ENCODE measurements around the gene PLPPR3. TPM values are rescaled to one million over a fixed set of nuclear protein-coding genes. Genes with fewer than 3 reads are reported as not detected.
A peak's percentile ranks its signal among the peaks of the same experiment; 100 is the strongest.

The PLPPR3 gene
- 1.5 and 1.6 TPM in 2 replicates for polyA plus RNA-seq (2012; rRNA removed)
- 0.59 and 1.2 TPM in 2 replicates for polyA plus RNA-seq (2012; cell fraction: cytosol; rRNA removed)
- polyA plus RNA-seq (2012; cell fraction: nucleus; rRNA removed): 1.8 and 2.1 TPM in 2 replicates

- Histone ChIP-seq H3K9ac (no peak within 1 kb of the TSS), H2AFZ (ENCODE audit: low read depth) (no peak within 1 kb of the TSS), H3K79me2 (ENCODE audit: insufficient read depth) (no peaks in the 10 kb centered on the region), H3K4me2 (peak within 1 kb of the TSS; percentile 67; the same call in 1 of the 2 replicates), H3K27me3 (ENCODE audit: insufficient read depth) (no peaks in the 10 kb centered on the region), H3K9me2 (no peaks in the 10 kb centered on the region), H4K20me1 (ENCODE audit: insufficient read depth) (no peaks in the 10 kb centered on the region), H3K36me3 (replicated peaks in 1 of 2; ENCODE audit: control insufficient read depth in 1 of 2, insufficient read depth in 2 of 2, low read length in 1 of 2) (no peaks in the 10 kb centered on the region), H3K27ac (ENCODE audit: low read depth in 2 of 2, low read length in 1 of 2) (no peak within 1 kb of the TSS; a peak in 1 of 4 replicates), H3F3A (replicated peaks; ENCODE audit: insufficient read depth) (peaks cover 3% of the 10 kb centered on the region), H3K4me1 (ENCODE audit: control insufficient read depth in 1 of 2, insufficient read depth in 2 of 2, low read depth in 1 of 2, low read length in 1 of 2) (no peaks in the 10 kb centered on the region; a peak in 1 of 4 replicates), H3K9me3 (no peaks in the 10 kb centered on the region), H3K4me3 (ENCODE audit: low read depth in 2 of 2, low read length in 1 of 2) (peak within 1 kb of the TSS; percentile 41 to 45)
- ChIA-PET POLR2A (no interaction called here), CTCF (interaction anchor here (0.5 kb wide), 1 partner anchor 29 kb away, joined by 3 read pairs; no protein-coding TSS in a partner anchor)
- WGBS (ENCODE audit: low lambda C conversion rate): 7% methylated on average over 10 of the region's 86 CpGs
- no peak for TF ChIP-seq TAF1 (IDR thresholded peaks at IDR 0.05; ENCODE audit: borderline replicate concordance, low read depth, low read length)
- no peak for TF ChIP-seq RAD21 (IDR thresholded peaks at IDR 0.05; ENCODE audit: low read length)
- no peak for TF ChIP-seq IRF3 (IDR thresholded peaks at IDR 0.05; ENCODE audit: low read depth, low read length)
- no peak for TF ChIP-seq SIN3A (IDR thresholded peaks at IDR 0.05; ENCODE audit: borderline replicate concordance, low read depth, low read length)
- no peak for TF ChIP-seq EZH2phosphoT487 (IDR thresholded peaks at IDR 0.05; ENCODE audit: borderline replicate concordance, low read depth)
- TF ChIP-seq EP300 (IDR thresholded peaks at IDR 0.05; ENCODE audit: borderline replicate concordance in 1 of 2, low read depth in 1 of 2, low read length in 1 of 2): no peak
- no peak for TF ChIP-seq RCOR1 (IDR thresholded peaks at IDR 0.05; ENCODE audit: low read length)
- no peak for TF ChIP-seq JUND (IDR thresholded peaks at IDR 0.05)
- no peak for TF ChIP-seq GABPA (IDR thresholded peaks at IDR 0.05; ENCODE audit: low read depth)
- no peak for TF ChIP-seq PBX3 (IDR thresholded peaks at IDR 0.05)
- no peak for TF ChIP-seq YY1 (IDR thresholded peaks at IDR 0.05; ENCODE audit: low read depth)
- no peak for TF ChIP-seq MXI1 (IDR thresholded peaks at IDR 0.05; ENCODE audit: low read depth, low read length)
- no peak for TF ChIP-seq TEAD4 (IDR thresholded peaks at IDR 0.05; ENCODE audit: borderline replicate concordance, insufficient read depth)
- TF ChIP-seq FOXM1 (IDR thresholded peaks at IDR 0.05; ENCODE audit: low read depth): no peak
- DNase-seq: peak; percentile 83
Measured at GRCh38 chr19:821825-822503, at the start of gene PLPPR3. Gene PLPPR3, minus strand, starts transcription at chr19:821955. Its CDS starts 396 bp downstream, at chr19:821559.

GRCh38 chr19:870963-871401 is 49.2 kb upstream of the PLPPR3 start:
- Histone ChIP-seq H3K9me3 (no peaks in the 10 kb centered on the region), H3K4me3 (ENCODE audit: low read depth in 2 of 2, low read length in 1 of 2) (no peak overlapping the region), H3K4me1 (ENCODE audit: control insufficient read depth in 1 of 2, insufficient read depth in 2 of 2, low read depth in 1 of 2, low read length in 1 of 2) (peaks cover 4 to 16% of the 10 kb centered on the region in 2 experiments; a peak in 2 of 4 replicates), H3F3A (replicated peaks; ENCODE audit: insufficient read depth) (peaks cover 22% of the 10 kb centered on the region), H4K20me1 (ENCODE audit: insufficient read depth) (no peaks in the 10 kb centered on the region), H3K36me3 (replicated peaks in 1 of 2; ENCODE audit: control insufficient read depth in 1 of 2, insufficient read depth in 2 of 2, low read length in 1 of 2) (peaks cover 3 to 40% of the 10 kb centered on the region in 2 experiments), H3K79me2 (ENCODE audit: insufficient read depth) (no peaks in the 10 kb centered on the region), H3K9ac (no peak overlapping the region), H3K9me2 (no peaks in the 10 kb centered on the region), H3K4me2 (no peak overlapping the region), H2AFZ (ENCODE audit: low read depth) (no peak overlapping the region), H3K27me3 (ENCODE audit: insufficient read depth) (no peaks in the 10 kb centered on the region), H3K27ac (ENCODE audit: low read depth in 2 of 2, low read length in 1 of 2) (peak overlapping the region in 1 of 2 experiments; percentile 76; a peak in 2 of 4 replicates)
- CTCF ChIA-PET: interaction anchor here (0.9 to 1.3 kb wide), 4 partner anchors 14 to 112 kb away, joined by 3 to 5 read pairs (median 3); no protein-coding TSS in a partner anchor
- DNase-seq: peak; percentile 93
- 82% methylated on average over 7 of the region's 28 CpGs for WGBS (ENCODE audit: low lambda C conversion rate)
- POLR2A ChIA-PET: interaction anchor here (0.7 kb wide), 1 partner anchor 8 kb away, joined by 3 read pairs; no protein-coding TSS in a partner anchor
- TF ChIP-seq TEAD4 (IDR thresholded peaks at IDR 0.05; ENCODE audit: borderline replicate concordance, insufficient read depth) (no peak), PBX3 (IDR thresholded peaks at IDR 0.05) (no peak), SMC3 (IDR thresholded peaks at IDR 0.05; ENCODE audit: low read depth, low read length) (peak; percentile 7; the same call in 1 of the 2 replicates), USF2 (IDR thresholded peaks at IDR 0.05; ENCODE audit: borderline replicate concordance, low read depth, low read length) (no peak), ELF1 (IDR thresholded peaks at IDR 0.05) (no peak), IRF3 (IDR thresholded peaks at IDR 0.05; ENCODE audit: low read depth, low read length) (no peak), FOXJ3 (CRISPR knock-in tag; IDR thresholded peaks at IDR 0.05) (0 out of 2 replicates have a peak, but pooled peaks have one; percentile 49)
- TF ChIP-seq, protein P1, sequence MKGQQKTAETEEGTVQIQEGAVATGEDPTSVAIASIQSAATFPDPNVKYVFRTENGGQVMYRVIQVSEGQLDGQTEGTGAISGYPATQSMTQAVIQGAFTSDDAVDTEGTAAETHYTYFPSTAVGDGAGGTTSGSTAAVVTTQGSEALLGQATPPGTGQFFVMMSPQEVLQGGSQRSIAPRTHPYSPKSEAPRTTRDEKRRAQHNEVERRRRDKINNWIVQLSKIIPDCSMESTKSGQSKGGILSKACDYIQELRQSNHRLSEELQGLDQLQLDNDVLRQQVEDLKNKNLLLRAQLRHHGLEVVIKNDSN (IDR thresholded peaks at IDR 0.05; ENCODE audit: borderline replicate concordance, low read depth): no peak
